ENCODE results near the gene SCLT1. TPM values are rescaled to one million over a fixed set of nuclear protein-coding genes. Genes with fewer than 3 reads are reported as not detected.

SCLT1 gene
- total and polyA plus RNA-seq, 2 of the 4 experiments (the other 2 are of a cell fraction) = 4.9 to 7.7 TPM

DNA sequence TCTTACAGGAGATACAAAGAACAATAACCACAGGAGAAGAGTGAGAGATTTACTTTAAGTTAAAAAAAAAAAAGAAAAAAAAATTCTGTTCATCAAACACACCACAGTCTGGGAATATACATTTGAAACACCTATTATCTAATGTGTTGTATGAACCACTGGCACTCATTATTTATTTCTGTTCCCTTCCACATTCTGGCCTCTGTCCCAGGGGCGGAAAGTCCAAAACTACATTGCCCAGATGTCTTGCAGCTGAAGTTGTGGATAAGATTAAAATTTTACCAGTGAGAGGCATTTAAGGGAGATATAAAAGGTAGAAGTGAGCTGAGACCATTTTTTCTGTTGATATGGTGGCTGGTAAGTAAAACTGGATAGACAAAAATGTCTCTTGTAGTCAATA, 56.2 kb downstream of the SCLT1 start:
- Histone ChIP-seq H3K9me3 (ENCODE audit: control insufficient read depth, insufficient read depth, low read length) (no peaks in the 10 kb centered on the region), H4K8ac (ENCODE audit: low read depth in 2 of 2, low read length in 2 of 2) (no peak overlapping the region), H3K18ac (ENCODE audit: low read depth, low read length) (no peak overlapping the region), H3K14ac (replicated peaks; ENCODE audit: low read depth, low read length) (no peak overlapping the region), H4K20me1 (ENCODE audit: insufficient read depth, low read length) (no peaks in the 10 kb centered on the region), H4K5ac (ENCODE audit: low read depth, low read length) (no peak overlapping the region), H2AK9ac (replicated peaks; ENCODE audit: low read depth, low read length, poor library complexity) (no peak overlapping the region), H3K4me1 (ENCODE audit: control insufficient read depth, insufficient read depth, low read length) (no peaks in the 10 kb centered on the region), H3K36me3 (ENCODE audit: control insufficient read depth, insufficient read depth, low read length) (peaks cover 1% of the 10 kb centered on the region; the same call in 1 of the 2 replicates), H3K79me1 (ENCODE audit: low read depth in 1 of 2, low read length in 2 of 2) (no peaks in the 10 kb centered on the region; a peak in 1 of 4 replicates), H2AK5ac (ENCODE audit: low read depth, low read length) (no peak overlapping the region), H3K9ac (ENCODE audit: low read depth, low read length) (no peak overlapping the region), H3K56ac (ENCODE audit: extremely low read depth, insufficient read depth, low read length) (no peak overlapping the region), H3K4ac (ENCODE audit: low read depth, low read length) (no peak overlapping the region), H3K4me3 (ENCODE audit: insufficient read depth, low read depth, low read length) (no peak overlapping the region), H3K27ac (ENCODE audit: insufficient read depth, low read length) (no peak overlapping the region), H2BK20ac (ENCODE audit: low read depth, low read length) (no peak overlapping the region), H2BK15ac (ENCODE audit: low read depth, low read length) (no peak overlapping the region), H3K23ac (ENCODE audit: low read depth, low read length) (no peak overlapping the region), H3K9me1 (ENCODE audit: insufficient read depth, low read length) (no peaks in the 10 kb centered on the region), H3K4me2 (ENCODE audit: low read depth, low read length) (no peak overlapping the region), H4K91ac (ENCODE audit: insufficient read depth, low read depth, low read length) (no peak overlapping the region), H2BK120ac (ENCODE audit: low read depth, low read length) (no peak overlapping the region), H3K27me3 (ENCODE audit: control insufficient read depth, insufficient read depth, low read length) (no peaks in the 10 kb centered on the region), H2BK5ac (ENCODE audit: low read depth, low read length, poor library complexity, severe bottlenecking) (no peak overlapping the region), H2AFZ (replicated peaks; ENCODE audit: low read length, poor library complexity) (no peak overlapping the region)
- DNase-seq (no peak), ATAC-seq (ENCODE audit: low read depth) (no peak)
- in situ Hi-C loops (cut with MboI; ENCODE audit: low sequenced_read_pairs) = no loop called here
- intact Hi-C loops (cut with micrococcal nuclease) = no loop called here
- TF ChIP-seq RAD21 (IDR thresholded peaks at IDR 0.05; ENCODE audit: low read length) (no peak), MXI1 (IDR thresholded peaks at IDR 0.05; ENCODE audit: borderline replicate concordance, low read depth, low read length) (no peak), FOS (IDR thresholded peaks at IDR 0.05; ENCODE audit: low read depth, low read length) (no peak), POLR2A (IDR thresholded peaks at IDR 0.05; ENCODE audit: low read depth, low read length) (no peak), NFE2L2 (IDR thresholded peaks at IDR 0.05; ENCODE audit: low read depth, low read length) (no peak), SMC3 (IDR thresholded peaks at IDR 0.05; ENCODE audit: low read depth, low read length) (no peak), CTCF (conservative IDR thresholded peaks at IDR 0.05; ENCODE audit: low read depth, low read length) (no peak), RCOR1 (IDR thresholded peaks at IDR 0.05; ENCODE audit: insufficient replicate concordance, low read length) (no peak), MAZ (IDR thresholded peaks at IDR 0.05; ENCODE audit: borderline replicate concordance, low read depth, low read length) (no peak), CHD1 (IDR thresholded peaks at IDR 0.05; ENCODE audit: low read depth, low read length) (no peak), CEBPB (IDR thresholded peaks at IDR 0.05; ENCODE audit: low read depth, low read length) (no peak), ELK1 (IDR thresholded peaks at IDR 0.05; ENCODE audit: borderline replicate concordance, low read depth, low read length) (no peak), RFX5 (IDR thresholded peaks at IDR 0.05; ENCODE audit: low read depth, low read length) (no peak)
- dilution Hi-C loops (cut with HindIII; ENCODE audit: low sequenced_read_pairs, unreplicated experiment) = no loop called here
- CTCF ChIA-PET = no interaction called here
- no TSS peak for BruUV-seq (replicated peaks)
- WGBS, 2 experiments (ENCODE audit: extremely low coverage in 2 of 2, insufficient read length in 1 of 2) = no CpG with 5 or more reads among the region's 1 CpG
- POLR2A ChIA-PET (ENCODE audit: unreplicated experiment) = no interaction called here
